K562 (cell line): ENCODE results near the gene HOXA9. TPM values are rescaled to one million over a fixed set of nuclear protein-coding genes. Genes with fewer than 3 reads are reported as not detected.

Experiments used
- ATAC-seq: fragments of 200-7000 bp; cut with Tn5 transposase; 3 replicates; pipeline ENCODE4 v1.9.1; 2020; ENCODE audit warnings: moderate library complexity
- BruUV-seq: library from RNA; stranded (reverse); fragments of 400-500 nt; replicated peaks from 2 replicates; lab custom pipeline; 2021; lab: Mats Ljungman, UMichigan
- CTCF ChIA-PET: fragments of 300-600 bp; formaldehyde crosslinking; extraction: SDS; loops from one replicate; lab custom pipeline; 2021; ENCODE audit warnings: low intra/inter-chr PET ratio; lab: Yijun Ruan, JAX
- POLR2A ChIA-PET: fragments of 300-600, 350-650 bp; sonication (Branson Sonifier 250); formaldehyde crosslinking; extraction: SDS; loops from one replicate; lab custom pipeline; 2021; ENCODE audit warnings: antibody characterized with exemption, inconsistent platforms; lab: Yijun Ruan, JAX
- DNase-seq, 4 experiments: peaks; one replicate each; pipeline versions ENCODE4 v3.0.0 to v3.0.0-alpha.2; 2011 to 2018; ENCODE audit warnings: low spot score in 3 of 4, mixed read lengths in 3 of 4; ENCODE audit errors: extremely low read depth in 1 of 4
- FAIRE-seq: peaks from 2 replicates; lab custom pipeline; 2011; peaks lifted over from hg19 to GRCh38; lab: Jason Lieb, UNC
- H2AFZ ChIP-seq: 2 replicates; pipeline ENCODE4 v1.6.0; 2011; ENCODE audit warnings: low read depth, low read length, control low read depth, inconsistent platforms
- H3K27ac ChIP-seq: fragments of 200-600 bp; 3 replicates; pipeline ENCODE4 v1.8.0; 2011; ENCODE audit warnings: low read depth, mild to moderate bottlenecking, control low read depth, inconsistent platforms, low read length, moderate library complexity, mixed read lengths; ENCODE audit errors: extremely low read depth
- H3K27me3 ChIP-seq, 2 experiments: fragments of 300-600 bp in 1 of 2; 2 replicates in 1 of 2; 3 replicates in 1 of 2; pipeline versions ENCODE4 v1.6.0 to v1.8.0; 2011; ENCODE audit warnings: inconsistent platforms in 2 of 2, low read length in 2 of 2, mild to moderate bottlenecking in 1 of 2, mixed read lengths in 1 of 2, moderate library complexity in 1 of 2; ENCODE audit not compliant: control insufficient read depth in 2 of 2, insufficient read depth in 2 of 2
- H3K36me3 ChIP-seq: fragments of 300-600 bp; 3 replicates; pipeline ENCODE4 v1.8.0; 2011; ENCODE audit warnings: mild to moderate bottlenecking, low read length, inconsistent platforms; ENCODE audit not compliant: control insufficient read depth, insufficient read depth
- H3K4me1 ChIP-seq, 2 experiments: fragments of 200-600 bp in 1 of 2; replicated peaks in 1 of 2; 2 replicates in 1 of 2; 3 replicates in 1 of 2; pipeline versions ENCODE4 v1.5.1 to v1.8.0; 2011; ENCODE audit warnings: inconsistent platforms in 2 of 2, low read length in 2 of 2, mild to moderate bottlenecking in 1 of 2, mixed read lengths in 1 of 2, moderate library complexity in 1 of 2; ENCODE audit not compliant: control insufficient read depth in 2 of 2, insufficient read depth in 2 of 2
- H3K4me2 ChIP-seq: 2 replicates; pipeline ENCODE4 v1.6.1; 2011; ENCODE audit warnings: low read length, control low read depth, inconsistent platforms, mixed read lengths; ENCODE audit not compliant: insufficient read depth
- H3K4me3 ChIP-seq: fragments of 200-600 bp; sonication (generic), shearing (Covaris generic); 2 replicates; pipeline ENCODE4 v1.5.1; 2016; ENCODE audit warnings: control low read depth, inconsistent platforms
- H3K79me2 ChIP-seq: fragments of 200-600 bp; 3 replicates; pipeline ENCODE4 v1.8.0; 2011; ENCODE audit warnings: low read length, inconsistent platforms; ENCODE audit not compliant: control insufficient read depth, insufficient read depth
- H3K9ac ChIP-seq, 2 experiments: 2 replicates each; pipeline versions ENCODE4 v1.6.0 to v1.6.1; 2011; ENCODE audit warnings: low read depth in 2 of 2, low read length in 2 of 2, control low read depth in 1 of 2, inconsistent platforms in 1 of 2, mild to moderate bottlenecking in 1 of 2, mixed read lengths in 1 of 2; ENCODE audit not compliant: insufficient read depth in 1 of 2
- H3K9me1 ChIP-seq: one replicate; pipeline ENCODE4 v1.6.0; 2011; ENCODE audit warnings: inconsistent platforms, mild to moderate bottlenecking, low read length, moderate library complexity; ENCODE audit not compliant: control insufficient read depth, insufficient read depth
- H3K9me3 ChIP-seq: replicated peaks from 2 replicates; pipeline ENCODE4 v1.5.1; 2011; ENCODE audit warnings: low read depth, low read length, inconsistent platforms; ENCODE audit not compliant: control insufficient read depth, insufficient read depth
- H4K20me1 ChIP-seq: replicated peaks from 2 replicates; pipeline ENCODE4 v1.6.1; 2011; ENCODE audit warnings: low read length, inconsistent platforms, mixed read lengths; ENCODE audit not compliant: control insufficient read depth, insufficient read depth
- ARID2 ChIP-seq: fragments of 450-650 bp; IDR thresholded peaks from 2 replicates; pipeline ENCODE4 v1.6.1; 2017; ENCODE audit warnings: antibody characterized with exemption, mild to moderate bottlenecking
- BACH1 ChIP-seq: fragments of 200-800 bp; sonication (Bioruptor generic); IDR thresholded peaks from 2 replicates; pipeline ENCODE4 v1.6.1; 2016; ENCODE audit warnings: missing genetic modification characterization, missing compliant biosample characterization
- HDGF ChIP-seq: fragments of 450-650 bp; IDR thresholded peaks from 2 replicates; pipeline ENCODE4 v1.6.1; 2016
- SNRNP70 ChIP-seq: fragments of 200-400 bp; formaldehyde crosslinking; optimal IDR thresholded peaks from 2 replicates; pipeline ENCODE3; 2017; ENCODE audit warnings: low read depth, low read length
- TAF1 ChIP-seq: IDR thresholded peaks from 2 replicates; pipeline ENCODE4 v1.6.1; 2011; ENCODE audit warnings: mild to moderate bottlenecking, low read length, moderate library complexity; ENCODE audit not compliant: insufficient read depth, control insufficient read depth, severe bottlenecking; ENCODE audit errors: extremely low read depth
- WGBS: fragments of 100-300 bp; shearing (Covaris generic); methylation state at CpG from one replicate; pipeline ENCODE4 v1.1.6; 2016; ENCODE audit warnings: low coverage, mixed read lengths; ENCODE audit not compliant: insufficient coverage; ENCODE audit errors: missing lambda C conversion rate; 5-methylcytosine and 5-hydroxymethylcytosine counted together
- in situ Hi-C: fragments of 300-500 bp; cut with MboI; formaldehyde crosslinking; loops from 4 replicates; pipeline ENCODE4 v1.15.0; 2018; ENCODE audit warnings: inconsistent platforms, mixed read lengths
- intact Hi-C: fragments of 100-400 bp; cut with micrococcal nuclease; formaldehyde crosslinking; loops from 2 replicates; pipeline ENCODE4 v1.14.2; 2022
- polyA plus RNA-seq, 8 experiments: library from polyadenylated mRNA; depleted of rRNA in 4 of 8; stranded (reverse) in 5 of 8; unstranded in 3 of 8; fragments of >200 nt; fragmentation: Nextera tagmentation in 2 of 8; fragmentation: Illumina TruSeq in 1 of 8; extraction: Ambion mirVana in 2 of 8; extraction: Trizol in 1 of 8; gene quantifications; 2 replicates each; pipeline versions ENCODE4 v1.2.1 to v1.2.3, GENCODE V29; 2011 to 2014; ENCODE audit warnings: inconsistent platforms in 1 of 8, missing spikeins in 1 of 8
- total RNA-seq, 7 experiments: library from RNA; depleted of rRNA in 6 of 7; stranded (reverse); fragments of >200 nt in 6 of 7; fragmentation: Illumina TruSeq in 2 of 7; extraction: Trizol in 2 of 7; gene quantifications; 2 replicates each; pipeline versions ENCODE4 v1.2.1 to v1.2.3, GENCODE V29; 2011 to 2021; ENCODE audit warnings: low replicate concordance in 1 of 7
- TF ChIP-seq, protein P1 (sequence below), 3 experiments: fragments of 200-800 bp in 1 of 3; fragments of 250-450 bp in 1 of 3; fragments of 450-650 bp in 1 of 3; sonication (Bioruptor Pico) in 1 of 3; sonication (Bioruptor generic) in 1 of 3; formaldehyde crosslinking in 1 of 3; IDR thresholded peaks; 2 replicates each; pipeline versions ENCODE4 v1.6.1 to v1.8.0; 2016 to 2022; ENCODE audit warnings: mild to moderate bottlenecking in 2 of 3, missing genetic modification characterization in 2 of 3, missing compliant biosample characterization in 1 of 3, moderate library complexity in 1 of 3
- TF ChIP-seq, protein P2 (sequence below): fragments of 250-450 bp; sonication (Bioruptor Pico); IDR thresholded peaks from 2 replicates; pipeline ENCODE4 v1.5.0; 2021; ENCODE audit warnings: mild to moderate bottlenecking, borderline replicate concordance

Gene HOXA9
- total and polyA plus RNA-seq, 9 of the 15 experiments (the other 6 are each of a cell fraction or from before 2014, with no cell fraction given) = not detected

DNA sequence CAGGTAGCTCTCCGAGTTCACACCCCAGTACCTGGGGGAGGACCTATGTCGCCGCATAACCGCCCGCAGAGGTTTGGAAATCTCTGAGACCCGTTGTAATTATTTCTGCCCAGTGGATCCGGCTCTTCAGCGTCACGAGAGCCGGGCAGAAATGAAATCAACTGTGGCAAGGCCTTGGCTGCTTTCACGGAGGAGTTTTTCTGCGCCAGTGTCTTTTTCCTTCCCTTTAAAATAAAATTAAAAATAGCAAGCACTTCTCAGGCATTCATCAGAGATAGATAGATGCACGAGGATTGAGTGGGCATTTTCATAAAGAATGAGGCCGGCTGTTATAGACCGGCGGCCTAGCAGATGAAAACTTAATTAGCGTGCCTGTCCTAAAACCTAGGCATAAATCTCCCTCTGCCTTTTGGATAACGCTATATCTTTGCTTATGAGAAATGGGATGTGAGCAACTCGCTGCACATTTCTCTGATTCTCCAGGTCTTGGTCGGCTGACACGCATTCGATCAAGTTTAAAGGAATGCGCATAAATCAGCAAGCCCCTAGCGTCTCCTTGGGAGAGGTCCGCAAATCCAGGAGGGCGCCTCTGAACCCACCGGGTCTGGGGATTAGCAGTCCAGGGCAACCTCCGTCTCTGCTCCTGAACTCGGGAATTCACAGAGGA, 28.1 kb upstream of the HOXA9 start:
- intact Hi-C loops = no loop called here
- ChIA-PET POLR2A (no interaction called here), CTCF (no interaction called here)
- no peak overlapping the region for H3K9ac ChIP-seq
- H3K27me3 ChIP-seq = peaks cover 25 to 52% of the 10 kb centered on the region in 2 experiments
- in situ Hi-C loops = no loop called here
- BruUV-seq = no TSS peak
- no peaks in the 10 kb centered on the region for H4K20me1 ChIP-seq
- H2AFZ ChIP-seq = no peak overlapping the region
- ATAC-seq (no peak), FAIRE-seq (no peak), DNase-seq (no peak)
- H3K79me2 ChIP-seq = no peaks in the 10 kb centered on the region
- H3K27ac ChIP-seq = no peak overlapping the region
- no peaks in the 10 kb centered on the region for H3K36me3 ChIP-seq
- no peak overlapping the region for H3K4me2 ChIP-seq
- 28% methylated on average over 29 of the region's 29 CpGs for WGBS
- no peak overlapping the region for H3K4me3 ChIP-seq
- no peak for TF ChIP-seq BACH1 (tag)
- TF ChIP-seq HDGF = no peak
- TF ChIP-seq TAF1 = no peak
- TF ChIP-seq SNRNP70 = no peak
- TF ChIP-seq, protein P1, sequence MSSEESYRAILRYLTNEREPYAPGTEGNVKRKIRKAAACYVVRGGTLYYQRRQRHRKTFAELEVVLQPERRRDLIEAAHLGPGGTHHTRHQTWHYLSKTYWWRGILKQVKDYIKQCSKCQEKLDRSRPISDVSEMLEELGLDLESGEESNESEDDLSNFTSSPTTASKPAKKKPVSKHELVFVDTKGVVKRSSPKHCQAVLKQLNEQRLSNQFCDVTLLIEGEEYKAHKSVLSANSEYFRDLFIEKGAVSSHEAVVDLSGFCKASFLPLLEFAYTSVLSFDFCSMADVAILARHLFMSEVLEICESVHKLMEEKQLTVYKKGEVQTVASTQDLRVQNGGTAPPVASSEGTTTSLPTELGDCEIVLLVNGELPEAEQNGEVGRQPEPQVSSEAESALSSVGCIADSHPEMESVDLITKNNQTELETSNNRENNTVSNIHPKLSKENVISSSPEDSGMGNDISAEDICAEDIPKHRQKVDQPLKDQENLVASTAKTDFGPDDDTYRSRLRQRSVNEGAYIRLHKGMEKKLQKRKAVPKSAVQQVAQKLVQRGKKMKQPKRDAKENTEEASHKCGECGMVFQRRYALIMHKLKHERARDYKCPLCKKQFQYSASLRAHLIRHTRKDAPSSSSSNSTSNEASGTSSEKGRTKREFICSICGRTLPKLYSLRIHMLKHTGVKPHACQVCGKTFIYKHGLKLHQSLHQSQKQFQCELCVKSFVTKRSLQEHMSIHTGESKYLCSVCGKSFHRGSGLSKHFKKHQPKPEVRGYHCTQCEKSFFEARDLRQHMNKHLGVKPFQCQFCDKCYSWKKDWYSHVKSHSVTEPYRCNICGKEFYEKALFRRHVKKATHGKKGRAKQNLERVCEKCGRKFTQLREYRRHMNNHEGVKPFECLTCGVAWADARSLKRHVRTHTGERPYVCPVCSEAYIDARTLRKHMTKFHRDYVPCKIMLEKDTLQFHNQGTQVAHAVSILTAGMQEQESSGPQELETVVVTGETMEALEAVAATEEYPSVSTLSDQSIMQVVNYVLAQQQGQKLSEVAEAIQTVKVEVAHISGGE (CRISPR knock-in tag; IDR thresholded peaks at IDR 0.05) = no peak
- no peak for TF ChIP-seq ARID2
- TF ChIP-seq, protein P2, sequence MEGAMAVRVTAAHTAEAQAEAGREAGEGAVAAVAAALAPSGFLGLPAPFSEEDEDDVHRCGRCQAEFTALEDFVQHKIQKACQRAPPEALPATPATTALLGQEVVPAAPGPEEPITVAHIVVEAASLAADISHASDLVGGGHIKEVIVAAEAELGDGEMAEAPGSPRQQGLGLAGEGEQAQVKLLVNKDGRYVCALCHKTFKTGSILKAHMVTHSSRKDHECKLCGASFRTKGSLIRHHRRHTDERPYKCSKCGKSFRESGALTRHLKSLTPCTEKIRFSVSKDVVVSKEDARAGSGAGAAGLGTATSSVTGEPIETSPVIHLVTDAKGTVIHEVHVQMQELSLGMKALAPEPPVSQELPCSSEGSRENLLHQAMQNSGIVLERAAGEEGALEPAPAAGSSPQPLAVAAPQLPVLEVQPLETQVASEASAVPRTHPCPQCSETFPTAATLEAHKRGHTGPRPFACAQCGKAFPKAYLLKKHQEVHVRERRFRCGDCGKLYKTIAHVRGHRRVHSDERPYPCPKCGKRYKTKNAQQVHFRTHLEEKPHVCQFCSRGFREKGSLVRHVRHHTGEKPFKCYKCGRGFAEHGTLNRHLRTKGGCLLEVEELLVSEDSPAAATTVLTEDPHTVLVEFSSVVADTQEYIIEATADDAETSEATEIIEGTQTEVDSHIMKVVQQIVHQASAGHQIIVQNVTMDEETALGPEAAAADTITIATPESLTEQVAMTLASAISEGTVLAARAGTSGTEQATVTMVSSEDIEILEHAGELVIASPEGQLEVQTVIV (CRISPR knock-in tag) = no peak
- H3K9me1 ChIP-seq = no peaks in the 10 kb centered on the region
- H3K9me3 ChIP-seq = no peaks in the 10 kb centered on the region
- H3K4me1 ChIP-seq = peaks cover 0 to 13% of the 10 kb centered on the region in 2 experiments; a peak in 2 of 5 replicates
